Stomach (tissue), 4 donors: ENCODE results near the gene HGD.

ENCODE experiments used
- POLR2A ChIP-seq, 4 donors: fragments of 450-650 bp; IDR thresholded peaks; one replicate each; pipeline ENCODE4 v1.6.1; 2016; ENCODE audit warnings: antibody characterized with exemption in 4 of 4, control low read depth in 2 of 4, mild to moderate bottlenecking in 1 of 4, moderate library complexity in 1 of 4
- POLR2AphosphoS5 ChIP-seq, 3 donors: sonication (generic); formaldehyde crosslinking; IDR thresholded peaks; one replicate each; pipeline ENCODE4 v1.6.1; 2016; ENCODE audit warnings: antibody characterized with exemption in 3 of 3
- TF ChIP-seq, protein P1 (sequence below), 7 experiments: fragments of 450-650 bp in 4 of 7; fragments of 200-600 bp in 3 of 7; sonication (generic) in 3 of 7; IDR thresholded peaks; one replicate each; pipeline ENCODE4 v1.5.1; 2016 to 2019; ENCODE audit warnings: antibody characterized with exemption in 7 of 7, control low read depth in 2 of 7, mild to moderate bottlenecking in 1 of 7

DNA sequence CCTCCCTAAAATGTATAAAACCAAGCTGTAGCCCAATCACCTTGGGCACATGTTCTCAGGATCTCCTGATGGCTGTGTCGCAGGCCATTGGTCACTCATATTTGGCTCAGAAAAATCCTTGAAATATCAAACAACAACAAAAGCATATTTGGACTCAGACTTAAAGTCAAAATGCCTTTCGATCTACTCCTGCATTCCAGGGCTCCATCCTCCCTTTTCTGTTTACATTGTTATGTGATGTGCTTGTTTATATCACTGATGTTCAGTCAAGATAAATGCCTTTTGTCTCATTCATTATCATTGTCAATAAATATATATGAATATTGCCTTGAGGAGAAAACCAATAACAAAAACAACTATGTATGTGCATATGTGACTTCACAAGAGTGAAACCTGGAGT lies 31.7 kb downstream of the HGD start:
- TF ChIP-seq, protein P1, sequence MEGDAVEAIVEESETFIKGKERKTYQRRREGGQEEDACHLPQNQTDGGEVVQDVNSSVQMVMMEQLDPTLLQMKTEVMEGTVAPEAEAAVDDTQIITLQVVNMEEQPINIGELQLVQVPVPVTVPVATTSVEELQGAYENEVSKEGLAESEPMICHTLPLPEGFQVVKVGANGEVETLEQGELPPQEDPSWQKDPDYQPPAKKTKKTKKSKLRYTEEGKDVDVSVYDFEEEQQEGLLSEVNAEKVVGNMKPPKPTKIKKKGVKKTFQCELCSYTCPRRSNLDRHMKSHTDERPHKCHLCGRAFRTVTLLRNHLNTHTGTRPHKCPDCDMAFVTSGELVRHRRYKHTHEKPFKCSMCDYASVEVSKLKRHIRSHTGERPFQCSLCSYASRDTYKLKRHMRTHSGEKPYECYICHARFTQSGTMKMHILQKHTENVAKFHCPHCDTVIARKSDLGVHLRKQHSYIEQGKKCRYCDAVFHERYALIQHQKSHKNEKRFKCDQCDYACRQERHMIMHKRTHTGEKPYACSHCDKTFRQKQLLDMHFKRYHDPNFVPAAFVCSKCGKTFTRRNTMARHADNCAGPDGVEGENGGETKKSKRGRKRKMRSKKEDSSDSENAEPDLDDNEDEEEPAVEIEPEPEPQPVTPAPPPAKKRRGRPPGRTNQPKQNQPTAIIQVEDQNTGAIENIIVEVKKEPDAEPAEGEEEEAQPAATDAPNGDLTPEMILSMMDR (IDR thresholded peaks at IDR 0.05) = no peak
- TF ChIP-seq POLR2A (IDR thresholded peaks at IDR 0.05) (no peak), POLR2AphosphoS5 (IDR thresholded peaks at IDR 0.05) (no peak)
